Heart left ventricle (tissue), 16 donors: Measurements from ENCODE around the gene SYNDIG1. TPM values are rescaled to one million over a fixed set of nuclear protein-coding genes. Genes with fewer than 3 reads are reported as not detected.

Source experiments
- ATAC-seq, 4 donors: fragments of 200-7000 bp; cut with Tn5 transposase; one replicate each; pipeline ENCODE4 v1.9.1; 2020 to 2022; ENCODE audit warnings: moderate library complexity in 4 of 4, mild to moderate bottlenecking in 3 of 4, moderate number of reproducible peaks in 1 of 4
- DNase-seq, 5 donors: peaks; one replicate each; pipeline ENCODE4 v3.0.0-alpha.2; 2020
- H3K27ac ChIP-seq, 12 donors: fragments of 200-600 bp; sonication (generic) in 4 of 12; one replicate each; pipeline versions ENCODE4 v1.5.0 to v1.8.0; 2016 to 2022; ENCODE audit warnings: mild to moderate bottlenecking in 2 of 12
- H3K27me3 ChIP-seq, 9 donors: fragments of 200-600 bp; sonication (generic) in 2 of 9; one replicate each; pipeline versions ENCODE4 v1.5.1 to v1.8.0; 2016 to 2022; ENCODE audit warnings: mild to moderate bottlenecking in 3 of 9
- H3K36me3 ChIP-seq, 9 donors: fragments of 200-600 bp; sonication (generic) in 2 of 9; one replicate each; pipeline versions ENCODE4 v1.5.0 to v1.8.0; 2018 to 2022; ENCODE audit warnings: mild to moderate bottlenecking in 2 of 9
- H3K4me1 ChIP-seq, 12 donors: fragments of 200-600 bp; sonication (generic) in 4 of 12; one replicate each; pipeline versions ENCODE4 v1.5.0 to v1.8.0; 2016 to 2022; ENCODE audit warnings: mild to moderate bottlenecking in 3 of 12
- H3K4me3 ChIP-seq, 12 donors: fragments of 200-600 bp; sonication (generic) in 4 of 12; one replicate each; pipeline versions ENCODE4 v1.5.0 to v1.8.0; 2017 to 2022; ENCODE audit warnings: mild to moderate bottlenecking in 9 of 12, moderate library complexity in 4 of 12
- H3K9me3 ChIP-seq, 12 donors: fragments of 200-600 bp; sonication (generic) in 4 of 12; one replicate each; pipeline versions ENCODE4 v1.5.0 to v1.8.0; 2016 to 2022; ENCODE audit warnings: mild to moderate bottlenecking in 1 of 12
- POLR2A ChIP-seq, 2 donors: fragments of 450-650 bp; IDR thresholded peaks; one replicate each; pipeline ENCODE4 v1.6.1; 2017; ENCODE audit warnings: antibody characterized with exemption in 2 of 2, mild to moderate bottlenecking in 2 of 2, moderate library complexity in 2 of 2
- WGBS, 4 donors: extraction: QIAGEN DNeasy Blood & Tissue Kit in 2 of 4; methylation state at CpG; one replicate each; pipeline versions ENCODE4 v1.1.5 to v1.1.7; 2013 to 2018; 5-methylcytosine and 5-hydroxymethylcytosine counted together
- intact Hi-C, 10 donors: fragments of 100-400 bp; cut with DNase I; formaldehyde crosslinking; loops; one replicate each; pipeline versions ENCODE4 v1.11.1 to v1.14.2; 2022
- polyA plus RNA-seq, 2 donors: library from polyadenylated mRNA; stranded (reverse); fragments of 200-250 nt; gene quantifications; one replicate each; pipeline ENCODE4 v1.2.3, GENCODE V29; 2013
- total RNA-seq, 9 donors: library from RNA; depleted of rRNA in 2 of 9; stranded (reverse); fragments of >200 nt in 2 of 9; fragmentation: NEBNext Ultra II Directional in 3 of 9; extraction: Animal tissue kit (Norgen Biotek cat#: 25700) in 3 of 9; gene quantifications; one replicate each; pipeline versions ENCODE4 v1.1.0 to v1.2.4, GENCODE V29; 2016 to 2023
- TF ChIP-seq, protein P1 (sequence below), 12 donors: fragments of 200-600 bp; sonication (generic) in 4 of 12; IDR thresholded peaks; one replicate each; pipeline versions ENCODE4 v1.5.0 to v1.8.0; 2018 to 2022; ENCODE audit warnings: antibody characterized with exemption in 12 of 12, mild to moderate bottlenecking in 5 of 12
- donor health status: ischemic (EF 13 %, LVEDD 7.1; RV severe dilation, severe dysfunction).
- donor health status: healthy with polysubstance abuse.
- donor health status: DM: no; HTN: yes; CAD: no.
- donor health status: DM: no; HTN: no; CAD: no.
- donor health status: ischemic (EF 25% LVEDD 6.9; RV normal size, moderate dysfunction).
- donor health status: ischemic (EF 25% LVEDD 5.7; RV mildly dilated, moderate dysfunction).
- donor health status: healthy.
- donor health status: DM: yes; HTN: yes; CAD: no.
- donor health status: ischemic (EF 35%, LVEDD 5.7; RV mildly dilated, moderate dysfunction).
- donor health status: nonischemic (EF 11% LVEDD 7.7; RV severe dilation, severe dysfunction).
- donor health status: DM: yes; HTN: yes; CAD: no.
- donor health status: PGD.
- donor health status: ischemic (EF 29% LVEDD 5.4; RV normal size, mild dysfunction).
- donor health status: nonischemic (EF 23%, LVEDD 6.1; RV moderate dilation, normal function).

The SYNDIG1 gene
- total and polyA plus RNA-seq, 11 donors: 8.4 to 41.8 (median 23.0) TPM

DNA sequence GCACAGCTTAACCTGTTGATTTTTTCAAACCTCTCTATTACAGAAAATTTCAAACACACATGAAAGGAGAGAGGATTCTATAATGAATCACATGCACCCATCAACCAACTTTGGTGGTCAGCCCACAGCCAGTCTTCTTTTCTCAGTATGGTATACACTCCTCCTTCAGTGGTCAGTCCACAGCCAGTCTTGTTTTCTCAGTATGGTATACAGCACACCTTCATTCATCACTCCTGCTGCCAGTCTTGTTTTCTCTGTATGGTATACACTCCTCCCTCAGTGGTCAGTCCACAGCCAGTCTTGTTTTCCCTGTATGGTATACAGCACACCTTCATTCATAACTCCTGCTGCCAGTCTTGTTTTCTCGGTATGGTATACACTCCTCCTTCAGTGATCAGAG is 67.8 kb downstream of the SYNDIG1 start:
- Histone ChIP-seq H3K4me3 (no peak overlapping the region), H3K4me1 (no peaks in the 10 kb centered on the region), H3K9me3 (no peaks in the 10 kb centered on the region), H3K27ac (no peak overlapping the region), H3K27me3 (no peaks in the 10 kb centered on the region), H3K36me3 (no peaks in the 10 kb centered on the region)
- no peak for TF ChIP-seq POLR2A (IDR thresholded peaks at IDR 0.05)
- TF ChIP-seq, protein P1, sequence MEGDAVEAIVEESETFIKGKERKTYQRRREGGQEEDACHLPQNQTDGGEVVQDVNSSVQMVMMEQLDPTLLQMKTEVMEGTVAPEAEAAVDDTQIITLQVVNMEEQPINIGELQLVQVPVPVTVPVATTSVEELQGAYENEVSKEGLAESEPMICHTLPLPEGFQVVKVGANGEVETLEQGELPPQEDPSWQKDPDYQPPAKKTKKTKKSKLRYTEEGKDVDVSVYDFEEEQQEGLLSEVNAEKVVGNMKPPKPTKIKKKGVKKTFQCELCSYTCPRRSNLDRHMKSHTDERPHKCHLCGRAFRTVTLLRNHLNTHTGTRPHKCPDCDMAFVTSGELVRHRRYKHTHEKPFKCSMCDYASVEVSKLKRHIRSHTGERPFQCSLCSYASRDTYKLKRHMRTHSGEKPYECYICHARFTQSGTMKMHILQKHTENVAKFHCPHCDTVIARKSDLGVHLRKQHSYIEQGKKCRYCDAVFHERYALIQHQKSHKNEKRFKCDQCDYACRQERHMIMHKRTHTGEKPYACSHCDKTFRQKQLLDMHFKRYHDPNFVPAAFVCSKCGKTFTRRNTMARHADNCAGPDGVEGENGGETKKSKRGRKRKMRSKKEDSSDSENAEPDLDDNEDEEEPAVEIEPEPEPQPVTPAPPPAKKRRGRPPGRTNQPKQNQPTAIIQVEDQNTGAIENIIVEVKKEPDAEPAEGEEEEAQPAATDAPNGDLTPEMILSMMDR (IDR thresholded peaks at IDR 0.05): no peak
- whole genome bisulfite sequencing, 4 donors: 90 to 100% (median 95%) methylated on average over 1 of the region's 1 CpG
- intact Hi-C loops: no loop called here
- DNase-seq: no peak
- no peak for ATAC-seq

DNA sequence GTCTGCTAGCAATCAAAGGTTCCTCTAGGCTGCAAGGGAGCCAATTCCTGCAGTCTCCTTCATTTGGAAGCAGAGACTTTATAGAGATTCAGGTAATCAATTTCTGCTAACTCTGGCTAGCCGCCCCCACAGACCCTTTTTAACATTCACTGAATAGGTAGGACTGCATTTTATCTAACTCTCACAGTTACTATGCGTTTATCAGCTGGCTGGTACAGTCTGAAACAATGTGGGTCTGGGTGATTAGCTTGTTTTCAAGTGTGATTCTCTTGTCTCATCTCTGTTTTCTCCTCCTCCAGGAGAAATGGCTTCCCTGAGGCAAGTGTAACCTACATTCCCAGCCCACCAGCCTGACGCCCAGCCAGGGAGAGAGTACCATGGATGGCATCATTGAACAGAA is 73.3 kb downstream of the SYNDIG1 start:
- DNase-seq: no peak
- no peak overlapping the region for H3K4me3 ChIP-seq
- H3K27me3 ChIP-seq: no peaks in the 10 kb centered on the region
- H3K9me3 ChIP-seq: peaks cover 0 to 11% (median 0%) of the 10 kb centered on the region in 12 donors
- H3K27ac ChIP-seq: no peak overlapping the region
- intact Hi-C loops: no loop called here
- H3K4me1 ChIP-seq: peaks cover 0 to 6% (median 0%) of the 10 kb centered on the region in 12 donors
- no peak for ATAC-seq
- H3K36me3 ChIP-seq: peaks cover 0 to 2% (median 0%) of the 10 kb centered on the region in 9 donors
- 59 to 70% (median 64%) methylated on average over 3 of the region's 3 CpGs for WGBS, 4 donors
- TF ChIP-seq, protein P1 (IDR thresholded peaks at IDR 0.05): no peak
- TF ChIP-seq POLR2A (IDR thresholded peaks at IDR 0.05): no peak

- Histone ChIP-seq H3K4me3 (no peak overlapping the region), H3K36me3 (peaks cover 0 to 2% (median 0%) of the 10 kb centered on the region in 9 donors), H3K27ac (no peak overlapping the region), H3K9me3 (peaks cover 0 to 11% (median 0%) of the 10 kb centered on the region in 12 donors), H3K27me3 (no peaks in the 10 kb centered on the region), H3K4me1 (peaks cover 0 to 6% (median 0%) of the 10 kb centered on the region in 12 donors)
- DNase-seq: no peak
- intact Hi-C loops: no loop called here
- 86 to 91% (median 88%) methylated on average over 16 to 19 of the region's 19 CpGs for WGBS, 4 donors
- no peak for ATAC-seq
- TF ChIP-seq, protein P1 (IDR thresholded peaks at IDR 0.05): no peak
- TF ChIP-seq POLR2A (IDR thresholded peaks at IDR 0.05): no peak
Measured at GRCh38 chr20:24543168-24543567, 73.7 kb downstream of the SYNDIG1 start.

DNA sequence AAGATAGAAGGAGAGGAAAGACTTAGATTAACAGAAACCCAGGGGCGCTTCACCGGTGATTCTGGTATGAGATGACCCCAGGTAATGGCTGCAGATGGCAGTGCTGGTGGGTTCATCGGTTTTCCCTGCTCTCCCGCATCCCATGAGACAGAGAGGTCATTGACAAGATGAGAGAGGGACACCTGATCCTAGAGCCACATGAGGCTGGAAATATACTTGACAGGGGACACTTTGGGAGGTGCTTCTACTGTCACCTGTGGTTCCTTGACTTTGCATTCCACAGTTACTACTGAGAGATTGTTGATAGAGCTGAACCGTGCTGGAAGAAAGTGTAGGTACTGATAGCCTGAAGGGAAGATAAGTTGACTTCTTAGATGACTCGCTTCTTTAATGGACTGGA is 74.3 kb downstream of the SYNDIG1 start:
- no peak overlapping the region for H3K4me3 ChIP-seq
- WGBS, 4 donors: 83 to 89% (median 86%) methylated on average over 6 of the region's 6 CpGs
- ATAC-seq (no peak), DNase-seq (no peak)
- H3K36me3 ChIP-seq: peaks cover 0 to 2% (median 0%) of the 10 kb centered on the region in 9 donors
- intact Hi-C loops: no loop called here
- no peak overlapping the region for H3K27ac ChIP-seq
- peaks cover 0 to 11% (median 0%) of the 10 kb centered on the region in 12 donors for H3K9me3 ChIP-seq
- H3K4me1 ChIP-seq: peaks cover 0 to 6% (median 0%) of the 10 kb centered on the region in 12 donors
- H3K27me3 ChIP-seq: no peaks in the 10 kb centered on the region
- TF ChIP-seq, protein P1 (IDR thresholded peaks at IDR 0.05): no peak
- no peak for TF ChIP-seq POLR2A (IDR thresholded peaks at IDR 0.05)
